Liver (tissue), 9 donors: Measurements from ENCODE around the gene PHOX2A. TPM values are rescaled to one million over a fixed set of nuclear protein-coding genes. Genes with fewer than 3 reads are reported as not detected.

Source experiments
- DNase-seq: peaks from one replicate; pipeline ENCODE4 v3.0.0-alpha.2; 2017; ENCODE audit warnings: low spot score
- H3K27ac ChIP-seq, 2 donors: one replicate each; pipeline ENCODE4 v1.7.0; 2013; ENCODE audit warnings: inconsistent platforms in 2 of 2, low read length in 2 of 2, control low read depth in 1 of 2, low read depth in 1 of 2, mild to moderate bottlenecking in 1 of 2
- H3K27me3 ChIP-seq, 4 donors: one replicate each; pipeline versions ENCODE4 v1.6.1 to v1.7.0; 2013; ENCODE audit warnings: low read length in 3 of 4, inconsistent platforms in 1 of 4, mild to moderate bottlenecking in 1 of 4, moderate library complexity in 1 of 4; ENCODE audit not compliant: control insufficient read depth in 4 of 4, insufficient read depth in 4 of 4
- H3K36me3 ChIP-seq, 4 donors: one replicate each; pipeline versions ENCODE4 v1.6.1 to v1.7.0; 2013; ENCODE audit warnings: low read length in 3 of 4, mild to moderate bottlenecking in 3 of 4, low read depth in 1 of 4, moderate library complexity in 1 of 4; ENCODE audit not compliant: control insufficient read depth in 4 of 4, insufficient read depth in 3 of 4
- H3K4me1 ChIP-seq, 4 donors: one replicate each; pipeline versions ENCODE4 v1.6.1 to v1.7.0; 2013; ENCODE audit warnings: low read length in 3 of 4, mild to moderate bottlenecking in 3 of 4, moderate library complexity in 1 of 4; ENCODE audit not compliant: control insufficient read depth in 4 of 4, insufficient read depth in 4 of 4
- H3K4me3 ChIP-seq, 3 donors: one replicate each; pipeline versions ENCODE4 v1.6.1 to v1.7.0; 2013; ENCODE audit warnings: low read length in 3 of 3, control low read depth in 1 of 3, low read depth in 1 of 3, mild to moderate bottlenecking in 1 of 3
- H3K9ac ChIP-seq, 2 donors: one replicate each; pipeline ENCODE4 v1.7.0; 2013; ENCODE audit warnings: low read length in 2 of 2, mild to moderate bottlenecking in 2 of 2, moderate library complexity in 2 of 2, control low read depth in 1 of 2, low read depth in 1 of 2
- H3K9me3 ChIP-seq, 4 donors: one replicate each; pipeline versions ENCODE4 v1.6.1 to v1.7.0; 2013; ENCODE audit warnings: low read length in 3 of 4; ENCODE audit not compliant: control insufficient read depth in 4 of 4
- ATF3 ChIP-seq: IDR thresholded peaks from 2 replicates; pipeline ENCODE4 v1.6.1; 2016; ENCODE audit warnings: antibody characterized with exemption
- CTCF ChIP-seq: fragments of 150-350 bp; IDR thresholded peaks from 2 replicates; pipeline ENCODE4 v1.5.1; 2017; ENCODE audit warnings: improper control_type of control experiment, low read depth, low read length; ENCODE audit not compliant: missing input control
- EGR1 ChIP-seq, 2 donors: IDR thresholded peaks; 2 replicates each; pipeline ENCODE4 v1.6.1; 2016 to 2018; ENCODE audit warnings: antibody characterized with exemption in 2 of 2, low read depth in 2 of 2
- FOXA1 ChIP-seq: IDR thresholded peaks from 2 replicates; pipeline ENCODE4 v1.6.1; 2016; ENCODE audit warnings: antibody characterized with exemption
- FOXA2 ChIP-seq: IDR thresholded peaks from 2 replicates; pipeline ENCODE4 v1.6.1; 2016; ENCODE audit warnings: antibody characterized with exemption
- GABPA ChIP-seq, 2 donors: IDR thresholded peaks in 1 of 2; conservative IDR thresholded peaks in 1 of 2; 2 replicates each; pipeline ENCODE4 v1.6.1; 2016; ENCODE audit warnings: antibody characterized with exemption in 2 of 2, mild to moderate bottlenecking in 1 of 2, moderate library complexity in 1 of 2
- HNF4A ChIP-seq, 2 donors: conservative IDR thresholded peaks; 2 replicates each; pipeline ENCODE4 v1.6.1; 2016; ENCODE audit warnings: antibody characterized with exemption in 2 of 2, mild to moderate bottlenecking in 2 of 2
- HNF4G ChIP-seq: IDR thresholded peaks from 2 replicates; pipeline ENCODE4 v1.6.1; 2016; ENCODE audit warnings: antibody characterized with exemption
- JUND ChIP-seq, 2 donors: IDR thresholded peaks; 2 replicates each; pipeline ENCODE4 v1.6.1; 2016; ENCODE audit warnings: antibody characterized with exemption in 2 of 2
- MAX ChIP-seq: IDR thresholded peaks from 2 replicates; pipeline ENCODE4 v1.6.1; 2016; ENCODE audit warnings: antibody characterized with exemption
- NR2F2 ChIP-seq: IDR thresholded peaks from 2 replicates; pipeline ENCODE4 v1.6.1; 2016; ENCODE audit warnings: antibody characterized with exemption
- RAD21 ChIP-seq, 2 donors: IDR thresholded peaks; 2 replicates each; pipeline ENCODE4 v1.6.1; 2016; ENCODE audit warnings: antibody characterized with exemption in 2 of 2, mild to moderate bottlenecking in 2 of 2
- REST ChIP-seq: IDR thresholded peaks from 2 replicates; pipeline ENCODE4 v1.6.1; 2016; ENCODE audit warnings: antibody characterized with exemption, mild to moderate bottlenecking
- RXRA ChIP-seq, 2 donors: IDR thresholded peaks; 2 replicates each; pipeline ENCODE4 v1.6.1; 2017 to 2018; ENCODE audit warnings: antibody characterized with exemption in 2 of 2, mild to moderate bottlenecking in 1 of 2
- SP1 ChIP-seq: IDR thresholded peaks from 2 replicates; pipeline ENCODE4 v1.6.1; 2018; ENCODE audit warnings: antibody characterized with exemption, mild to moderate bottlenecking
- TAF1 ChIP-seq: conservative IDR thresholded peaks from 2 replicates; pipeline ENCODE4 v1.6.1; 2016; ENCODE audit warnings: antibody characterized with exemption, mild to moderate bottlenecking
- YY1 ChIP-seq: IDR thresholded peaks from 2 replicates; pipeline ENCODE4 v1.6.1; 2016; ENCODE audit warnings: antibody characterized with exemption, mild to moderate bottlenecking
- ZBTB33 ChIP-seq: IDR thresholded peaks from 2 replicates; pipeline ENCODE4 v1.6.1; 2016; ENCODE audit warnings: antibody characterized with exemption
- WGBS: extraction: QIAGEN DNeasy Blood & Tissue Kit; methylation state at CpG from one replicate; pipeline ENCODE4 v1.1.7; 2013; 5-methylcytosine and 5-hydroxymethylcytosine counted together
- polyA plus RNA-seq, 2 donors: library from polyadenylated mRNA; stranded (reverse) in 1 of 2; unstranded in 1 of 2; fragments of 200-250 nt in 1 of 2; fragments of >200 nt in 1 of 2; fragmentation: Nextera tagmentation in 1 of 2; extraction: Ambion mirVana in 1 of 2; gene quantifications; one replicate each; pipeline versions ENCODE4 v1.2.1 to v1.2.3, GENCODE V29; 2013 to 2015
- total RNA-seq, 2 donors: library from RNA; depleted of rRNA; stranded (reverse); fragments of >200 nt; gene quantifications; one replicate each; pipeline ENCODE4 v1.2.3, GENCODE V29; 2014
- donor health status: healthy.
- donor health status: healthy.
- donor health status: healthy.
- donor health status: healthy.
- donor health status: healthy.

Gene PHOX2A
- total and polyA plus RNA-seq, 4 donors: not detected

- no peak overlapping the region for H3K4me3 ChIP-seq
- no peak overlapping the region for H3K27ac ChIP-seq
- DNase-seq: no peak
- TF ChIP-seq FOXA1 (no peak), NR2F2 (no peak), RAD21 (IDR thresholded peaks at IDR 0.05) (no peak), TAF1 (no peak), HNF4A (conservative IDR thresholded peaks at IDR 0.05) (no peak), JUND (IDR thresholded peaks at IDR 0.05) (no peak), FOXA2 (no peak), SP1 (no peak), ZBTB33 (no peak), MAX (no peak), EGR1 (IDR thresholded peaks at IDR 0.05; ENCODE audit: low read depth in 2 of 2) (no peak), CTCF (no peak), RXRA (IDR thresholded peaks at IDR 0.05) (no peak), GABPA (IDR thresholded peaks at IDR 0.05 in 1 of 2, conservative IDR thresholded peaks at IDR 0.05 in 1 of 2) (no peak), ATF3 (no peak), HNF4G (no peak), REST (no peak)
- H3K27me3 ChIP-seq: no peaks in the 10 kb centered on the region
- H3K4me1 ChIP-seq: no peaks in the 10 kb centered on the region
- H3K36me3 ChIP-seq: no peaks in the 10 kb centered on the region
- 65% methylated on average over 4 of the region's 4 CpGs for WGBS
- no peak overlapping the region for H3K9ac ChIP-seq
- H3K9me3 ChIP-seq: no peaks in the 10 kb centered on the region
Measured at GRCh38 chr11:72263361-72263760, 19.4 kb upstream of the PHOX2A start.

- 75% methylated on average over 5 of the region's 5 CpGs for WGBS
- Histone ChIP-seq H3K4me1 (no peaks in the 10 kb centered on the region), H3K36me3 (no peaks in the 10 kb centered on the region)
- TF ChIP-seq SP1: no peak
- TF ChIP-seq TAF1: no peak
- no peak for TF ChIP-seq MAX
- no peak for TF ChIP-seq ZBTB33
- TF ChIP-seq HNF4G: no peak
- TF ChIP-seq RAD21 (IDR thresholded peaks at IDR 0.05): no peak
- no peak for TF ChIP-seq CTCF
- no peak for TF ChIP-seq ATF3
- TF ChIP-seq NR2F2: no peak
- no peak for TF ChIP-seq YY1
- TF ChIP-seq FOXA2: no peak
- TF ChIP-seq FOXA1: no peak
- TF ChIP-seq RXRA (IDR thresholded peaks at IDR 0.05): no peak
- no peak for TF ChIP-seq JUND (IDR thresholded peaks at IDR 0.05)
- TF ChIP-seq EGR1 (IDR thresholded peaks at IDR 0.05; ENCODE audit: low read depth in 2 of 2): no peak
Measured at GRCh38 chr11:72260574-72260973, 16.6 kb upstream of the PHOX2A start.

More at GRCh38 chr11:72260574-72260973, 16.6 kb upstream of the PHOX2A start:
- Histone ChIP-seq H3K27ac (no peak overlapping the region), H3K9ac (no peak overlapping the region), H3K4me3 (no peak overlapping the region), H3K9me3 (no peaks in the 10 kb centered on the region), H3K27me3 (no peaks in the 10 kb centered on the region)
- DNase-seq: no peak
